IgD-negative memory B cell (primary cell): Measurements from ENCODE around the gene FAM107B. TPM values are rescaled to one million over a fixed set of nuclear protein-coding genes. Genes with fewer than 3 reads are reported as not detected.
A peak's percentile ranks its signal among the peaks of the same experiment; 100 is the strongest.

Source experiments
- H3K27ac Mint-ChIP-seq, 3 donors: one replicate each; pipeline ENCODE4 v1.8.0; 2020 to 2022; ENCODE audit warnings: mild to moderate bottlenecking in 3 of 3, mixed read lengths in 3 of 3, moderate library complexity in 1 of 3
- H3K27me3 Mint-ChIP-seq: one replicate; pipeline ENCODE4 v1.8.0; 2021; ENCODE audit warnings: mixed read lengths
- H3K36me3 Mint-ChIP-seq: one replicate; pipeline ENCODE4 v1.8.0; 2020; ENCODE audit warnings: mild to moderate bottlenecking, mixed read lengths
- H3K4me1 Mint-ChIP-seq, 3 donors: one replicate each; pipeline ENCODE4 v1.8.0; 2020 to 2022; ENCODE audit warnings: mixed read lengths in 3 of 3, mild to moderate bottlenecking in 1 of 3
- H3K4me3 Mint-ChIP-seq, 4 donors: one replicate each; pipeline ENCODE4 v1.8.0; 2020 to 2022; ENCODE audit warnings: mild to moderate bottlenecking in 4 of 4, mixed read lengths in 4 of 4, moderate library complexity in 3 of 4
- H3K9me3 Mint-ChIP-seq, 3 donors: one replicate each; pipeline ENCODE4 v1.8.0; 2020 to 2021; ENCODE audit warnings: mixed read lengths in 3 of 3, mild to moderate bottlenecking in 1 of 3
- polyA plus RNA-seq: library from polyadenylated mRNA; unstranded; fragments of 300-500 nt; fragmentation: Illumina TruSeq; gene quantifications from one replicate; pipeline ENCODE4 v1.2.3, GENCODE V29; 2021

Gene FAM107B
- polyA plus RNA-seq, 1 donor from 2014 or later: 113 TPM

DNA sequence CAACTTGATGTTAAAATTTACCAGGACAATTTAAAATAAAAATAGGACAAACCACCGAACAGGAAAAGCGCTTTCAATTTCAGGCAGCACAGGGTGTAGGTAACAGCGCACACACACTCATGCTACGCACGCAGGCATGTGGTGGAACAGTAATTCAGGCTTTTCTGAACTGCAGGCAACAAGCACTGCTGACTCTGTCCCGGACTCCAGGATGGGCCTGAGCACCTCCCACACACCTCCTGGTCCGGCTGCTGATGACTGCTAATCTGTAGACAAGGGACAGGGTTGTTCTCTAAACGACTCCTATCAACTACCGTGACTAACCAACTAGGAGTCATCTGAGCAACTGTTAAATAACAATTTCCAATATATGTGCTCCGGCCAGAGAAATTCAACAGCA, 251.4 kb downstream of the FAM107B start:
- Mint-ChIP-seq H3K9me3 (no peaks in the 10 kb centered on the region), H3K27ac (no peak overlapping the region), H3K36me3 (peaks cover 5% of the 10 kb centered on the region), H3K4me1 (peaks cover 2 to 10% (median 8%) of the 10 kb centered on the region in 3 donors), H3K27me3 (no peaks in the 10 kb centered on the region), H3K4me3 (no peak overlapping the region)

DNA sequence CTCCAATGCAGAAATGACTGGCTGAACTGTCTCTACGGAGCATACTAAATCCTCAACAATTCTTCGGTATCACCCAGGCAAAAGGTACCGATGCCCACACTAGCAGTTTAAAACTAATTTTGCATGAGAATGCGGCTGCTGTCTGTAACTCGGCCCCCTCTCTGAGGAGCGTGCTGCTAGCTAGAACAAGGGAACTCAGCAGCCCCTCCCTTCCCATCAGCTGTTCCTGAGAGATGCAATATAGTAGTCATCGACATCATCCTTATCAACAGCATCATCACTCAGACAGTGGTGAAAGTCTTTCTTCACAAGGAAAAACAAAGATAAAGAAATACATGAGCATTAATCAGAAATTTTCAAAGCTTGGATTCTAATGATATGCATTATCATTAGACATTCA, 254.9 kb downstream of the FAM107B start:
- H3K27ac Mint-ChIP-seq: peak overlapping the region in 1 of 3 donors; percentile 23
- peaks cover 0 to 2% (median 0%) of the 10 kb centered on the region in 3 donors for H3K9me3 Mint-ChIP-seq
- H3K27me3 Mint-ChIP-seq: no peaks in the 10 kb centered on the region
- H3K4me3 Mint-ChIP-seq: no peak overlapping the region
- peaks cover 8% of the 10 kb centered on the region for H3K36me3 Mint-ChIP-seq
- H3K4me1 Mint-ChIP-seq: peaks cover 0 to 4% (median 0%) of the 10 kb centered on the region in 3 donors

DNA sequence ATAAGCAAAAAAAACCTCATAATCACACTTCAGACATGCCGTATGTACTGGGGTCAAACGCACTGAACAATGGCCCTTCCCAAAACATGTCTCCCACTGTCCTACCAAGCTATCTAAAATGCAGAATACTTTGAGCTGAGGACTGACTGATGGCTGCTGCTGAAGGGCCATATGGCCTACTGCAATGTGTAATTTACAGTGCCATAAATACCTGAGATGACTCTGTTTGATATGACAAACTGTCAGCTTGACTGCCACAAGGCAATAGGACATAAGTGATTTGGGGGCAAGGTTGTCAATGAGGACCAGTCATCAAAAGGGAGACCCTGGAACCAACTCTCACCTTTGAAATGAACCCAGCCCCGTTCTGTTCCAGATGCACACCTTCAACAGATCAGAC, 256.5 kb downstream of the FAM107B start:
- Mint-ChIP-seq H3K36me3 (peaks cover 9% of the 10 kb centered on the region), H3K27me3 (no peaks in the 10 kb centered on the region), H3K9me3 (peaks cover 0 to 2% (median 0%) of the 10 kb centered on the region in 3 donors), H3K4me1 (no peaks in the 10 kb centered on the region), H3K4me3 (no peak overlapping the region), H3K27ac (no peak overlapping the region)

DNA sequence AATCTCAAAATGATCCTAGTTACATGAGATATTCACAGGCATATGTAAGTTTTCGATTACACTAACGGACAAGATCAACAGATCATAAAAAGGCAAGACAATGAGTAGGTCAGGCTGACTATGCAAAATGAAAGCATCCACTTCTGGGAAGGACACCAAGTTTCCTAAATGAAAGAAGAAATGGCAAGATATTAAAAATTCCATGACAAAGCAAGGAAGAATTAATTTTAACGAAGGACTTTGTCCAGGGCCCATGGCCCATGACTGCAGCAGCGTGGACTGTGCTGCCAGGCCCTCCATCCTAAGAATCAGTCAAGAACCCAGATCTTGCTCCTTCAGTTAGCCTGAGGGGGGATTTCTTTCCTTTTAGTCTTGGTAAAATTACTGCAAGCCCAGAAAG, 261.6 kb downstream of the FAM107B start:
- Mint-ChIP-seq H3K9me3 (peaks cover 0 to 4% (median 4%) of the 10 kb centered on the region in 3 donors), H3K4me3 (no peak overlapping the region), H3K36me3 (peaks cover 14% of the 10 kb centered on the region), H3K27ac (no peak overlapping the region), H3K4me1 (peaks cover 0 to 11% (median 6%) of the 10 kb centered on the region in 3 donors), H3K27me3 (no peaks in the 10 kb centered on the region)

DNA sequence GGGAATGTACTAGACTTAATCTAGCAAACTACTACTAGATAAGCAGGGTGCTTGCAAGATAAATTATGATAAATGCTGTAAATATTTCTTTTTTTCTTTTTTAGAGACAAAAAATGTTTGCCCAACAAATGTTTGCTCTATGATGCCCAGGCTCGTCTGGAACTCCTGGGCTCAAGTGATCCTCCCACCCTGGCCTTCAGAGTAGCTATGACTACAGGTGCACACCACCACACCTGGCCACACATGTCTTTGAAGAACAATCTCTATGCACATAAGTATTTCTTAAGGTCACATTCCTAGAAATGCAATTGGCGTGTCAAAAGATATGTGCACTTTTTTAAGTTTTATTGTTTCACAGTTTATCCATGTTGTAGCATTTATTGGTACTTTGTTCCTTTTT, 264.4 kb downstream of the FAM107B start:
- Mint-ChIP-seq H3K4me1 (peaks cover 18 to 28% (median 27%) of the 10 kb centered on the region in 3 donors), H3K27ac (peak overlapping the region in 1 of 3 donors; percentile 39), H3K9me3 (peaks cover 0 to 4% (median 3%) of the 10 kb centered on the region in 3 donors), H3K27me3 (peaks cover 2% of the 10 kb centered on the region), H3K36me3 (peaks cover 9% of the 10 kb centered on the region), H3K4me3 (peak overlapping the region in 1 of 4 donors; percentile 2)

DNA sequence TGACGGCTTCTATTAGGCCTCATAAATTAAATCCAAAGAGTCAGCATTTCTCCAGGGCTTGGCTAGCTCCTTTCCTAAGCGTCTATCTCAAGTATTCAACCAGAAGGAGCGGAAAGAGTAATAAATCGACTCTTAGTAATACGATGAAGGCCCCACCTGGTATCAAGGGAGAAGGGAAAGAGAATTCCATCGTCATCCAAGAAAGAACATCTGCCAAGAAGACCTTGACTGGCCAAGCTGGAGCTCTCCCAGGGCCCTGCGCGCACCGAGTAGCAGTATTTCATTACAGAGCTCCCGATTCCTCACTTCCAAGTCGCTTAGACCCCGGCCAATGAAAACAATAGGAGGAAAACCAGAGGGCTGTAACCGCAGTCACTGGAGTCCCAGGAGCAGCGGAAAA, 266.0 kb downstream of the FAM107B start:
- no peak overlapping the region for H3K4me3 Mint-ChIP-seq
- peaks cover 0 to 4% (median 3%) of the 10 kb centered on the region in 3 donors for H3K9me3 Mint-ChIP-seq
- peaks cover 9% of the 10 kb centered on the region for H3K36me3 Mint-ChIP-seq
- peak overlapping the region in 1 of 3 donors; percentile 21 for H3K27ac Mint-ChIP-seq
- peaks cover 21 to 31% (median 27%) of the 10 kb centered on the region in 3 donors for H3K4me1 Mint-ChIP-seq
- H3K27me3 Mint-ChIP-seq: peaks cover 2% of the 10 kb centered on the region

DNA sequence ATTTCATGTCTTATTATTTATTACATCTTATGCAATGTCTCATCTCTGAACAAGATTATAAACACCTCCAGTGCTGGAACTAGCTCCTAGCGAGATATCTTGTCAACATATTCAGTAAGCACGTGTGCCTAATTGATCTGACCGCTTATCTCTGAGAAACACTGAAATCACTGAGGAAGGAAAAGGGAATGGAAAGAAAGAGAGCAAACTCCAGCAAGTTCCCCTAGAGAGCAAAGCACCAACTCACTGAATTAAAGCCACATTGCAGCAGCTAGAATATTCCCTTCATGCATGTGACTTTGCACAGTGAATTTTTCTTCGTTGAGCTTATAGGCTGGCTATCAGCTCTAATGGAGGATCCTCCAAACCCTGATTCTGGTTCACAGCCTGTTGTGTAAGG, 266.9 kb downstream of the FAM107B start:
- Mint-ChIP-seq H3K27ac (peak overlapping the region; percentile 52 to 89 (median 71)), H3K4me3 (peak overlapping the region in 1 of 4 donors; percentile 82), H3K36me3 (peaks cover 6% of the 10 kb centered on the region), H3K4me1 (peaks cover 22 to 36% (median 27%) of the 10 kb centered on the region in 3 donors), H3K27me3 (peaks cover 2% of the 10 kb centered on the region), H3K9me3 (peaks cover 0 to 4% (median 3%) of the 10 kb centered on the region in 3 donors)

DNA sequence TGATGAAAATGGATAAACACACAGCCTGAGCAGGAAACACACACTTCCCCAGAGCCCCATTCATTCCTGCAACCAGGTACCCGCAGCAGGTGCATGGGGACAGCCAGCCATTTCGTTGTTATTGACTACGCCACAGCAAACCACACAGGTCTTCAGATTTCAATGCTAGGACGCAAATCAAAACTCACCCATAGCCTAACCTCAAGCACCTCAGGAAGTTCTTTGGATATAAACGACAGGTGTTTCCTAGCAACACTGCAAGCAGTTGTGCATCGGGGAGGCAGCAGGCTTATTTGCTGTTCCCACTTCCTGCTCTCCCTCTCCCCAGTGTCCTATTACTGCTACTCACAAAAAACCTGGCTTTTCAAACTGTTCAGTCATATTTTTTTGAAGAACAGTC, 267.5 kb downstream of the FAM107B start:
- H3K36me3 Mint-ChIP-seq: peaks cover 3% of the 10 kb centered on the region
- peaks cover 22 to 40% (median 31%) of the 10 kb centered on the region in 3 donors for H3K4me1 Mint-ChIP-seq
- peaks cover 2% of the 10 kb centered on the region for H3K27me3 Mint-ChIP-seq
- H3K27ac Mint-ChIP-seq: peak overlapping the region; percentile 41 to 71 (median 52)
- peak overlapping the region in 3 of 4 donors; percentile 8 to 82 (median 14) for H3K4me3 Mint-ChIP-seq
- H3K9me3 Mint-ChIP-seq: peaks cover 0 to 4% (median 3%) of the 10 kb centered on the region in 3 donors

DNA sequence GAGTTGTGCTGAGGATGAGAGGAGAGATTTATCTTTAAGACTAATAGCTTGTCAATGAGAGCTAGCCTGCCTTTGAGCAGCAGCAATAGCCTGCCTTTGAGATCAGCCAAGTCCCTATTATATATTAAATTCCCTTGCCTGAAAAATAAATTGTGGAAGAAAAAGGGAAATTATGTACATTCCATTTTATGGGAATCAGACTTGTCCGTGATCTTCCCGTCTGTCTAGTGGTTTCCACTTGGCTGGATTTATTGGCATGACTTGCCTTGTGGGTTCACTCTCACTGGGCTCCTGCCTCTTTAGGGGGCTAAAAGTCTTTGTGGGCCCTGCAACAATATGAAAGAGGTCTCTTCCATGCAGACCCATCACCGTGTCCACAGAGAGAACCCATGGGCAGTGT, 272.3 kb downstream of the FAM107B start:
- Mint-ChIP-seq H3K27ac (peak overlapping the region in 1 of 3 donors; percentile 21), H3K27me3 (peaks cover 2% of the 10 kb centered on the region), H3K36me3 (no peaks in the 10 kb centered on the region), H3K4me1 (peaks cover 20 to 26% (median 22%) of the 10 kb centered on the region in 3 donors), H3K9me3 (no peaks in the 10 kb centered on the region), H3K4me3 (no peak overlapping the region)

DNA sequence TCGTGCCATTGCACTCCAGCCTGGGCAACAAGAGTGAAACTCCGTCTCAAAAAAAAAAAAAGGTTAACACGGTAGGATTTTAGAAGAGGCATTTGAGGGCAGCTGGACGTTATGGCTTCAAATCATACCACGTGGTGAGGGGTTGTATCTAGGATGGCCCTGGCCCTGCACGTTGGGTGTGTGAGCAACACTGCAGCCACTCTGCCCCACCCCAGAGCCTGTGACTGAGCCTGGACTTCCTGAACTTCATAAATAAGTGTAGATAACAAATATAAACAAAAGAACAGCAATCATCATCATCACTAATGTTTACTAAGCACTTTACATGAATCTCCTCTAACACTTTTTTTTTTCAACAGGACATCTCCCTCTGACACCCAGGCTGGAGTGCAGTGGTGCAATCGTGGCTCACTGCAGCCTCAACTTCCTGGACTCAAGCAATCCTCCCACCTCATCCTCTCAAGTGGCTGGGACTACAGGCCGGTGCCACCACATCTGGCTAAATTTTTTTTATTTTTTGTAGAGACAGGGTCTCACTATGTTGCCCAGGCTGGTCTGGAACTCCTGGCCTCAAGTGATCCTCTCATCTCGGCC, 274.4 kb downstream of the FAM107B start:
- no peaks in the 10 kb centered on the region for H3K36me3 Mint-ChIP-seq
- peaks cover 8 to 15% (median 8%) of the 10 kb centered on the region in 3 donors for H3K4me1 Mint-ChIP-seq
- H3K27ac Mint-ChIP-seq: peak overlapping the region in 1 of 3 donors; percentile 35
- H3K4me3 Mint-ChIP-seq: no peak overlapping the region
- no peaks in the 10 kb centered on the region for H3K9me3 Mint-ChIP-seq
- no peaks in the 10 kb centered on the region for H3K27me3 Mint-ChIP-seq

DNA sequence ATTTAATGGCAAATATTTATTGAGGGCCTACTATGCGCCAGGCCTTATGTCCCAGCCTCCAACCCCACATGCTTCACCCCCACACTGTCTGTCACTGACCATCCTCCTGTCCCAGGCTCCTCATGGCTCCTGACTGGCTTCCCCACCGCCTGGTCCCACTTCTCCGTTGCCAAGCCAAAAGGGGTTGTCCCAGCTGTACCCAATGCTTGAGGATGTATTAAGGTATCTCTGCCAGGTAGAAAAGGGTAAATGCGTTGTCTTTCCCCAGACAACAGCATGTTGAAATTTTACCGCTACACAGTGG, 275.1 kb downstream of the FAM107B start:
- Mint-ChIP-seq H3K9me3 (no peaks in the 10 kb centered on the region), H3K36me3 (no peaks in the 10 kb centered on the region), H3K27ac (peak overlapping the region in 1 of 3 donors; percentile 35), H3K4me3 (no peak overlapping the region), H3K27me3 (no peaks in the 10 kb centered on the region), H3K4me1 (peaks cover 8 to 15% (median 8%) of the 10 kb centered on the region in 3 donors)

DNA sequence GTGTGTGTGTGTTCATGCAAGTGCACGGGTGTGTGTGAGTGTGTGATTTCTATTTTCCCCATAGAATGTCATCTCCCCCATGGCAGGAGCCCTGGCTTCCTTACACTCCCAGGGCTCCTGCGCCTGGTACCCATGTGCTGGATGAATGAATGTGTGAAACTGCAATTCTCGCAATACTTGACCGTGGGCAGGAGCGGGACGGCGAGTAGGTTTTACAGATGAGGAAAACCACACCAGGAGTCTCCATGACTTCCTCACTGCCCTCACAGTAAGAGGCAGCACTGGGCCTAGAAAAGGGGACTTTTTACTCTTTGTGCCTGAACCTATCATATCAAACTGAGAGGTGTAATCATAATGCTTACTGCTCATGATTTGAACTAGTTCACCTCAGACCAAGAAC, 276.4 kb downstream of the FAM107B start:
- peak overlapping the region in 1 of 4 donors; percentile 31 for H3K4me3 Mint-ChIP-seq
- no peaks in the 10 kb centered on the region for H3K9me3 Mint-ChIP-seq
- H3K36me3 Mint-ChIP-seq: no peaks in the 10 kb centered on the region
- H3K4me1 Mint-ChIP-seq: peaks cover 3 to 12% (median 8%) of the 10 kb centered on the region in 3 donors
- no peaks in the 10 kb centered on the region for H3K27me3 Mint-ChIP-seq
- H3K27ac Mint-ChIP-seq: no peak overlapping the region

DNA sequence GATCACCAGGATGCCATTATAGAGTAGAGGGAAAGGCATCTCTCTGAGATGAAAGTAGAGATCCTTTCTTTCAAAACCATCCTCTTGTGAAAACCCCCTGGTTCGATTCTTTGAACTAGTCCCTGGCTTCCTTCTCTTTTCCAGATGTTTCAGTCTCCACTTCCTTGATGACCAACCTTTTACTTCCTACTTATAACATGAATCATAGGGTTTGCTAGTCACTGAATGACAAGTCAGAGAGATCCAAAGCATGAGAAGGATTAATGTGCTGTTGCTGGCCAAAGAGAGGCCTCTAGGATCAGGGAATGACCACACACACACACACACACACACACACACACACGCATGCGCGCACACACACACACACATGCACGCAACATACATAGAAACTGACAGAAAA, 282.9 kb downstream of the FAM107B start:
- no peak overlapping the region for H3K27ac Mint-ChIP-seq
- H3K9me3 Mint-ChIP-seq: no peaks in the 10 kb centered on the region
- H3K27me3 Mint-ChIP-seq: peaks cover 13% of the 10 kb centered on the region
- no peaks in the 10 kb centered on the region for H3K36me3 Mint-ChIP-seq
- no peak overlapping the region for H3K4me3 Mint-ChIP-seq
- peaks cover 0 to 4% (median 0%) of the 10 kb centered on the region in 3 donors for H3K4me1 Mint-ChIP-seq

DNA sequence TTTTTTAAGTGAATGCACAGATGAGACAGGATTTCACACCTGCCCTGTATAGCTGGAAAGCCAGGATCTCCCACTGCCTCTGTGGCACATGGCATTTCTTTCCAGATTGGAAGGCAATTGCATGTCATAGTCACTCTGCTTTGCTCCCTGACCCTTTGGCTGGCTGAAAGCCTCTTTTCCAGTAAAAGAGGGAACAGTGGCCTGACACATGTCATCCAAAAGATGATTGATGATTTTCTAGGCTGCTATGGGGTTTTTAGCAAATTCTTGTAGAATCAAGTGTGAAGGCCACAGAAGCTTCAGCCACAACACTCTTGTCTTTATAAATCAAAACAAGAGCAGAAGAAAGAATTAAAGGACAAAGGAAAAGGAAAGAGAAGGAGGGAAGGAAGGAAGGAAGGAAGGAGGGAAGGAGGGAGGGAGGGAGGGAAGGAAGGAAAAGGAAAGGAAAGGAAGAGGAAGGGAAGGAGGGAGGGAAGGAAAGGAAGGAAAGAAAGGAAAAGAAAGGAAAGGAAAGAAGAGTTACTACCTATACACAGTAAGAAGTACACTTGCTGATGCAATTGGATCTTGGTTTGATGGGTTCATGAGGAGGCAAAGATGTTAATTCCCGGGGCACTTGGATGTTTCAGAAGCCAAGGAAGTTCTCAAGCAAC, 285.0 kb downstream of the FAM107B start:
- no peaks in the 10 kb centered on the region for H3K36me3 Mint-ChIP-seq
- peaks cover 26% of the 10 kb centered on the region for H3K27me3 Mint-ChIP-seq
- no peak overlapping the region for H3K27ac Mint-ChIP-seq
- peaks cover 0 to 4% (median 0%) of the 10 kb centered on the region in 3 donors for H3K4me1 Mint-ChIP-seq
- no peaks in the 10 kb centered on the region for H3K9me3 Mint-ChIP-seq
- H3K4me3 Mint-ChIP-seq: no peak overlapping the region

DNA sequence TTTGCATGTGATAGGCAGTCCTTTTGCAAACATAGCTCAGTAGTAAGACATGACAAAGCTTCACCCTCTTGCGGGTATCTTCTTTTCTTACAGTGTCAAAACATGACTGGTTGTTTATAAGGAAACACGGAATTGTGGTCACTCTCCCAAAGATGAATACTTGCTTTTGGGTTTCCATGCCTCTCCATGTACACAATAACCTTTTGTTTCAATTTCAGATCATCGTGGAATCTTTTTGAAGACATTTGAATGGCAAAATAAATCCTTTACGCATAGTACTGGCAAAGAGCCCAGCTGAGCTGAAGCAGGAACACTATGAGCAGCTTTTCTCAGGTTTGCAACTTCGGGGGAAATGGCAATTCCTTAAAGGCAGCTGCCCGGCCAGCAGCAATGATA, 287.2 kb downstream of the FAM107B start:
- Mint-ChIP-seq H3K4me1 (peaks cover 0 to 4% (median 0%) of the 10 kb centered on the region in 3 donors), H3K36me3 (no peaks in the 10 kb centered on the region), H3K4me3 (no peak overlapping the region), H3K27ac (no peak overlapping the region), H3K9me3 (peaks cover 1 to 6% (median 2%) of the 10 kb centered on the region in 3 donors), H3K27me3 (peaks cover 34% of the 10 kb centered on the region)
